GM21786 (cell line): ENCODE data around the gene CREB1.
"Not testable (repeated sequence)": the region's sequence is repeated elsewhere in the genome, so short reads cannot be mapped to it uniquely, and the experiment has no call there.

Source experiments
- ATAC-seq: cut with Tn5 transposase; IDR thresholded peaks from one replicate; pipeline ENCODE4 v1.9.1; 2021; ENCODE audit not compliant: unreplicated experiment

Gene CREB1

DNA sequence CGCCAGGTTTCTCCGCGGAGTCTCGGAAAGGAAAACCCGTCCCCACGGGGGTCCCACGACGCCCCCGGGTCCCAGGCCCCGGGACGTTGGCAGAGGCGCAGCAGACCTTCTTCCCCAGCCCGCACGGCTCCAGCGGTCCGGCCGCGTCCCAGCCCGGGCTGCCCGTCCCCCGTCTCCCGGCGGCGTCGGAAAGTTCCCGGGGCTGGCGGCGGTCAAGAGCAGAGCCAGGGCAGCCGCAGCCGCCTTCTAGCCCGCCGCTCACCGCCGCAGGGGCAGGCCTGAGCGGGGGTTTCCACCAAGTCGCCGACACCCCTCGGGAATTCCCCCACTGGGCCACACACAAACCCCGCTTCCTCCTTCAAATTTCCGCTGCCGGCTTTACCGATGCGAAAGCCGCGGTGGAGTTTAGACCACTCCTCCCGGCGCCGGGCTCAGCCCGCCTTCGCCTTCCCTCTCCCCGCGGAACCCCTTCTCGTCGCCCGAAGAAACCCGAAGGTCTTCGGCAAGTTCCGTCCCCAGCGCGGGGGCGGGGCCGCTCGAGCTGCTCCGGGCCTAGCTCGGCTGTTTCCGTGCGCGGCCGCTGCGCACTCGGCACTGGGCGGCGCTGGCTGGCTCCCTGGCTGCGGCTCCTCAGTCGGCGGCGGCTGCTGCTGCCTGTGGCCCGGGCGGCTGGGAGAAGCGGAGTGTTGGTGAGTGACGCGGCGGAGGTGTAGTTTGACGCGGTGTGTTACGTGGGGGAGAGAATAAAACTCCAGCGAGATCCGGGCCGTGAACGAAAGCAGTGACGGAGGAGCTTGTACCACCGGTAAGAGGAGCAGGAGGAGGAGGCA is at the start of gene CREB1:
CREB1 (plus strand) TSS at position 633 of the 830 bp plus-strand sequence. CDS start 25,674 bp downstream, outside the sequence.
- ATAC-seq: peak; percentile 82

DNA sequence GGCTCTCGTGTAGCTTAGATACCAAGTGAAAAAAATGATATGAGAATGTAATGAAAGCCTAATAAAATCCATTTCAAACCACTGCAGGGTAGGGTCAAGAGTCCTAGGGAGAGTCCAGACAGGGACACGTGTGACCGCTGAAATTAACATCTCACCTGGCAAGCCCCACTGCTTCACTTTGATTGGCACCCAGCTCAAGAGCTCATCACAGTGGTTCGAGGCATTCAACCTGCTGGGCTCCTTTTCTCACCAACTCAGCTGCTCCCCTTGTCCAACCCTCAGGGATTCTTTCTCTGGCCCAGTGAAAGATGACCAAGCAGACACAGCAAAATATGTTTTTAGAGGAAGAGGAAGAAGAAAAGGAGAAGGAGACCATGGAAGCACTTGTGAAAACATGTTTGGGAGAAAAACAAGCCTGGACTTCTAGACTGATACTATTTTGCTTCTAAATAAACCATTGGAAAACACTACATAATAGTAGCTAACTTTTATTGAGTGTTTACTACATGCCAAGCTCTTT is 49.2 kb upstream of the CREB1 start:
- ATAC-seq: no peak

- ATAC-seq: no peak
Measured at GRCh38 chr2:207481924-207482323, 47.8 kb upstream of the CREB1 start.

GRCh38 chr2:207482630-207483029 is 47.1 kb upstream of the CREB1 start:
- no peak for ATAC-seq

DNA sequence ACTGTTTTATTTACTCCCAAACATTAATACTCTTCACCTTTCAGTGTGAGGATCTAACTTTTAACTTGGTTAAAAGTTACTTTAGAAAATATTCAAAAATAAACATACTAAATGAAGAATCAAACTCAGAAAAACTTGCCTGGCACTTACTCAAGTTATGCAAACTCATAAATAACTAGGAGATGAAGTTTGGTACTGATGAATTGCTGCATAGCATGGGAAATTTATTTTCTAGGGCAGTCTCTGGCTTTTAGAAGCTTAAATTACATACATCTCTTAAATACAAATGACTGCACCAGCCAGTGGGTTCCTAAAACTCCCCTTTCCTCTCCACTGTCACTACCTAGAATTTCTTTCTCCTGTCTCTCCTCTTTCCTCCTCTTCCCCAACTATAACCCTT is 46.7 kb upstream of the CREB1 start:
- ATAC-seq: no peak

DNA sequence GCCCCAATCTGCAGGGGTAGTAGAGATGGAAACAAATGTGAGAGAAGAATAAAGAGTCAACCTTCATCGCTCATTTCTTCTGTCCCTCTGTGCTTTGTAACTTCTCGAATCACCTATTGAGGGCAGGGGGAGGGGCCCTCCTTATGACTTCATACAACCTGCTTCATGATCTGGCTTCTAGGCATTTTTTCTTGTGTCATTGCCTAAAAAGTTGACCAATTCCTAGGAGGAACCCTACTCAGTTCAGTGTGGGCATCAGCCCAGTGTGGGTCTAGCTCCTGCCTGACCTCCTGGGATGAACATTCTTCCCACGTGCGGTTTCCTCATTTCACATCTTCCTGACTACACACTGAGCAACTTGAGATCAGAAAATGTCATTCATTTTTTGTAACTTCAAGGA is 46.3 kb upstream of the CREB1 start:
- ATAC-seq: no peak

- peak; percentile 82 for ATAC-seq
Measured at GRCh38 chr2:207484444-207485391, 45.0 kb upstream of the CREB1 start.

- ATAC-seq: no peak
Measured at GRCh38 chr2:207487650-207488311, 42.0 kb upstream of the CREB1 start.

DNA sequence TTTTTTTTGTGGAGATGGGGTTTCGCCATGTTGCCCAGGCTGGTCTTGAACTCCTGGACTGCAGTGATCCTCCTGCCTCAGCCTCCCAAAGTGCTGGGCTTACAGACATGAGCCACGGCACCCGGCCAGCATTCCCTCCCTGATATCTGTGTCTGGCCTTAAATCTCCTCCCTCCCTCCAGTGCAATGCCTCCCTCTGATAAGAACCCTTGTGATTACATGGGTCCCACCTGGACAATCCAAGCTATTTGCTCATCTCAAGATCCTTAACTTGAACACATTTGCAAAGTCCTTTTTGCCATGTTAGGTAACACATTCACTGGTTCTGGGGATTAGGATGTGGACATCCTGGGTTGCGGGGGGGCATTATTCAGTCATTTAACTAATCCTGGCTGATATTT is 40.5 kb upstream of the CREB1 start:
- ATAC-seq: no peak

DNA sequence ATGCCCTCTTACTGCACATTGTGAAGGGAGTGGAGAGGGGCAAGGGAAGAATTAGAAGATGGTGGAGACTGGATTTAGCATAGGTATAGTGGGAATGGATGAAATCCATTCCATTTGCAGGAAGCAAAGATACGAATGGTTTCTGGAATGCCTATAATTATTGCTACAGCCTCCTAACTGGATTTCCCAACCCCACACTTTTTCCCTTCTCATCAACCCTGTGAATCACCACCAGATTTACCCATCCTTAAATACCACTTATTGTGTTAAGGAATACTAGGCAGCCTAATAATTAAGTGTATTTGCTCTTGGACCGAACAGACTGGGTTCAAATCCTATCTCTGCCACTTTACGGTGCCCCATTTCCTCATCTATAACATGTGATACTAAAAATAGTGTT is 39.3 kb upstream of the CREB1 start:
- no peak for ATAC-seq

- ATAC-seq: no peak
Measured at GRCh38 chr2:207491086-207491485, 38.7 kb upstream of the CREB1 start.

- no peak for ATAC-seq
Measured at GRCh38 chr2:207491956-207492355, 37.8 kb upstream of the CREB1 start.

DNA sequence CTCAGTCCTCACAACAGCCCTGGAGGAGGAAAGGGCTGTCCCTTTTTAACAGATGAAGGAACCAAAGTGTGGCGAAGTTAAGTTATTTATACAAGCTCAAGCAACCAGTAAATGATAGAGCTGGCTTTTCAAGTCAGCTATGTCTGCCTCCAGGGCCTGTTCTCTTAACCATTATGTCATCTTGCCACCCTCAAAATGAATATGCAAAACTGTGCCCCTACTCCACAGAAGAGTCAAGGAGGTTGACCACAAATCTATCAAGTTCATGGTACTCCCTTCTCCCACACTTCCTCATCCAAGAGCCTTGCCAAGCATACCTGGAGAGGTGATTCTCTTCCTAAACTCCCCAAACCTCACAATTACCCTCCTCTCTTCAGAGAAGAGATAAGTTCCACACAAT is 37.3 kb upstream of the CREB1 start:
- no peak for ATAC-seq

- no peak for ATAC-seq
Measured at GRCh38 chr2:207494137-207494536, 35.6 kb upstream of the CREB1 start.

- ATAC-seq: not testable (repeated sequence)
Measured at GRCh38 chr2:207496936-207497335, 32.8 kb upstream of the CREB1 start.

GRCh38 chr2:207497596-207497995 is 32.2 kb upstream of the CREB1 start:
- ATAC-seq: no peak

DNA sequence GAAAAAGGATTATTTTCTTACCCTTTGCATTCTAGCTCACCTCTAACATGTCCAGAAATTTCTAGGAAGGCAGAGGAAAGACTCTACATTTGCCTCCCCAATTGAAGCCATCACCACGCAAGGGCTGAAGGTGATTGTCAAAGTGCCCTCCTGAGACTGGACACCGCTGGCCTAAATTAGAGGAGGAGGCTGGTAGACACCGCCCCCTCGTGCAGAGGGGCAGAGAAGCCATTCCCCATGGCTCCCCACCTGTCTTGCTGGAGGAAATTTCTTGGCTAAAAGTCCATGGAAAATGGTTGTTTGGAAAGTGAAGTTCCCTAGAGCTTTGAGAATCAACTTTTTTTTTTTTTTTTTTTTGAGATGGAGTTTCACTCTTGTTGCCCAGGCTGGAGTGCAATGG is 31.3 kb upstream of the CREB1 start:
- ATAC-seq: no peak

GRCh38 chr2:207499114-207499513 is 30.6 kb upstream of the CREB1 start:
- no peak for ATAC-seq

- ATAC-seq: no peak
Measured at GRCh38 chr2:207501802-207502576, 27.8 kb upstream of the CREB1 start.

DNA sequence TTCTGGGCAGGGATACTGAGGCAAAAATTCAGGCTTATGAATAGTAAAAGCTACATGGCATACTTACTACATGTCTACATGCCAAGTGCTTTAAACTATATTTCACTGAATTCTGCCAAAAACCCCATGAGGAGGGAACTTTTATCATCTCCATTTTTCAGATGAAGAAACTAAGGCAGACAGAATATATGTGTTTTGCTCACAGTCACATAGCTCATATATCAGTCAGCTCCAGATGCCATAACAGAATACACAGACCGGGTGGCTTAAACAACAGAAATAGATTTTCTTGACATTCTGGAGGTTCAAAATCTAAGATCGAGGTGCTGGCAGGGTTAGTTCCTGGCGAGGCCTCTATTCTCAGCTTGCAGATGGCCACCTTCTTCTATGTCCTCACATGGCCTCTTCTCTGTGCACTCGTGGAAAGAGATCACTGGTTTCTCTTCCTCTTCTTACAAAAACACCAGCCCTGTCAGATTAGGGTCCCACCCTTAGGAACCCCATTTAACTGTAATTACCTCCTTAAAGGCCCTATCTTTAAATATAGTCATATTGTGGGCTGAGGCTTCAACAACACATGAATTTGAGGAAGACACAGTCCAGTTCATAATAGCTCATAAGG is 27.1 kb upstream of the CREB1 start:
- ATAC-seq: peak; percentile 36
